GM19035 (cell line): Measurements from ENCODE around the gene PARP2.

Experiments used
- ATAC-seq: cut with Tn5 transposase; IDR thresholded peaks from one replicate; pipeline ENCODE4 v1.9.1; 2021; ENCODE audit not compliant: unreplicated experiment

The PARP2 gene

GRCh38 chr14:20400589-20400964 lies 57.1 kb downstream of the PARP2 start:
- ATAC-seq, result no peak

- no peak for ATAC-seq
These were observed 57.6 kb downstream of the PARP2 start for GRCh38 chr14:20400965-20401593.

GRCh38 chr14:20403521-20403920 lies 60.1 kb downstream of the PARP2 start:
- no peak for ATAC-seq
